ENCODE measurements around the gene OTOP3.

Gene OTOP3

DNA sequence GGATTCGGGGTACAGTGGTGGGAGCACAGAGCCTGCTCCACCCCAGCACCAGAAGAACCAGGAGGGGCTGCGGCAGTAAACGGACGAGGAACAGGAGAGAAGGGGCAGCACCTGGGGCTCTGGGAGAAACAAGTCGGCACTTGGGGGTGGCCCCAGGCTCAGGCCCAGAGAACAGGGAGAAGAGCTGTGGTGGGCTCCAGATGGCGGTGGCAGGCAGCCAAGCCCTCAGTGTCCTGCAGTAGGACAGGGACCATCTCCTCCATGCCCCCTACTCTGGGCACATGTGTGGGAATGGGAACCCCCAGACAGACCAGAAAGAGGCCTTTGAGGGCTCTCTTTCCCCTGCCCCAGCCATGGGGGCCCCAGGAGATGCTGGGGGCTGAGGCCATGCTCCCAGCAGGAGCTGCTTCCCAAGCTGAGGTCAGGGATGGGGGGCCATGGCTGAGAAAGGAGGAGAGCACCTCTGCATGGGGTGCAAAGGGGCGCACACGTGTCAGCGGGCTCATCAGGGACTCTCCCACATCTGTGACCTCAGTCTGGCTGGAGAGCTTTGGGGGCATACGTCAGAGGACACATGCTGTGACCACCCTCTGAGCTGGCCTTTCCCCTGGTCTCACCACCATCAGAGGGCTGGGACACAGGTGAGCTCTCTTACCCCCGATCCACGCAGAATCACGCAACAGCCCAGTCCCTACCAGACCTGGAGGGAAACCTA lies 19.4 kb upstream of the OTOP3 start:
- no peak for DNase-seq

DNA sequence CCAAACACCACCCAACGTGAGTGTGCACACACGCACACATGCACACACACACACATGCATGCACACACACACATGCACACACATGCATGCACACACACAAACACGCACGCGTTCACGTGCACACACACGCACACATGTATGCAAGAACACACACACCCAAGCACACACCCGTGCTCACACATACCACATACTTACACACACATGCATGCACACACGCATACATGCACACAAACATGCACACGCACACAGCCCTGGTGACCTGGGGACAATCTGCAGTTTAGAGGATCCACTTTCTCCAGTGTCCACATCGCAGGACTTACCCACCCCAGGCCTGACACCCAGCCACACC lies 18.9 kb upstream of the OTOP3 start:
- DNase-seq, result no peak

DNA sequence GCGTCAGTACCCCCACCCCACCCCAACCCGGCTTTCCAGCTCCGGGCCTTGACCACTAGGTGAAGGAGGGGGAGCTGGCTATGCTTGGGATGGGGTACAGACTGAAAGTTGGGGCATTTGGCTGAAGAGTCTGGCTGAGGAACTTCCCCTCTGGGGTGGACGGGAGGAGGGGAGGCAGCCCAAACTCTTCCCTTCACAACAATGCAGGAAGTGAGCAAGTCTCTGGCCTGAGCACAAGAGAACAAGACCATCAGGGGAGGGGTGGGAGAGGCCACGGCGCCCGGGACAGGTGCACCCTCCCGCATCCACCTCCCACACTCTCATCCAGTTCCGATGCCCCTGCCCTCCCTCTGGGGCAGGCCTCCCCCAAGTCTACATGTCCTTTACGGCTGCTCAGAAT lies 18.3 kb upstream of the OTOP3 start:
- no peak for DNase-seq

DNA sequence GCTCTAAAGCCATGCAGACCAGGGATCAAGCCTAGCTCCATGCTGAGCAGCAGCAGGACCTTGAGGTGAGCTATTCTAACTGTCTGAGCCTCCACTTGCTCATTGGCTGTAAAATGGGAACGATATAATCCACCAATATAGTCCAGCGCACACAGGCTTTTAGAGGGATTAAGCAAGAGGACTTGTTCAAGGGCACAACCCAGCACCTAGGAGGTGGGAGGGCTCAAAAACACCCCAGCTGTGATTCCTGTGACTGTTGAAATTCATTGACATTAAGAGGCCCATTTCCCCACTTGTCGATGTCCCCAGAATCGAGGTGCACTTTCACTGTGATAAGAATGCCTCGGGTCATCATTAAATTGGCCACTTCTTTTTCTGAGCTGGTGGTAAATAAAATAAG lies 16.8 kb upstream of the OTOP3 start:
- DNase-seq, result no peak

DNA sequence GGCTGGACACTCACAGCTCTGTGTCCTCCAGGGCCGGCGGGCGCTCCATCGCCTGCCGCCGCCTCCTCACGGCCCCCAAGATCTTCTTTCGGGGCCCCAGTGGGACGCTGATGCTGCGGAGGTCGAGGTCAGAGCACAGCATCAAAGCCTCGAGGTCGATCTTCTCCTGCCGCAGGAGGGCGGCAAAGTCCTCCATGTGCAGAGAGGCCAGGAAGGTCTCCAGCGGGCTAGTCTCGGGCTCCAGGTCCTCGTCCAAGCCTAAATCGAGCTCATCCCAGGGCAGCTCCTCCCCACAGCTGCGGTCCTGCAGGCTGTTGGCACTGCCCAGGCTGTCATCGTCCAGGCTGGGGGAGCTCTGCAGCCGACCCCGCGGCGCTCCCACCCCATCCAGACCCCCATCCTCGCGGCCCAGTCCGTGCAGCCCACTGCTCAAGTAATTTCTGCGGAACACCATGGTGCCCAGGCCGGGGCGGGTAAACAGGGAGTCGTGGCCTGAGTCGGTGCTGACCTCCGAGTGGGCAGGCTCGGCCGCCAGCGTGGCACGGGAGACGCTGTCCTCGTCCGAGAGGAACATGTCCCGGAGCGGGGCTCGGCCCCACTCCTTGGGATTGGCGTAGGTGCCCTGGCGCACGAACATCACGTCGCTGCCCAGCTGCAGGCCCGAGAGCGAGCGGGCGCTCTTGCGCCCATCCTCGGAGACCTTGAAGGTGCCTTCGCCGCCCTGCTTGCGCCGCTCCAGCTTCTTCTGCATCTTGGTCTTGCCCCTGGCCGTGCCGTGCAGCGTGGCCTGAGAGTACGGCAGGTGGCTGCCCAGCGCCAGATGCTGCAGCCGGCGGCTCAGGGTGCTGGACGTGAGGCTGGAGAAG lies 16.0 kb upstream of the OTOP3 start:
- no peak for DNase-seq

DNA sequence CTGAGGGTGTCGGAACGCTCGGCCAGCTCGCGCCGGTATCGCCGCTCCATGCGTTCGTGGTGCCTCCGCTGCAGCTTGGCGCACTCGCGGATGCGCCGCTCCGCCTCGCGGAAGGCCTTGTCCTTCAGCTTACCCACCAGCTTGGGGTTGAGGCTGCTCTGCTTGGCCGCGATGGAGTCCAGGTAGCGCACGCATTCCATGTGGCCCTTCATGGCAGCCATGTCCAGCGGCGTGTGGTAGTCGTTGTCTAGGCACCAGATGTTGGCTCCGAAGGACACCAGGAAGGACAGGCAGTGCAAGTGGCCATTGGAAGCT lies 15.4 kb upstream of the OTOP3 start:
- no peak for DNase-seq

DNA sequence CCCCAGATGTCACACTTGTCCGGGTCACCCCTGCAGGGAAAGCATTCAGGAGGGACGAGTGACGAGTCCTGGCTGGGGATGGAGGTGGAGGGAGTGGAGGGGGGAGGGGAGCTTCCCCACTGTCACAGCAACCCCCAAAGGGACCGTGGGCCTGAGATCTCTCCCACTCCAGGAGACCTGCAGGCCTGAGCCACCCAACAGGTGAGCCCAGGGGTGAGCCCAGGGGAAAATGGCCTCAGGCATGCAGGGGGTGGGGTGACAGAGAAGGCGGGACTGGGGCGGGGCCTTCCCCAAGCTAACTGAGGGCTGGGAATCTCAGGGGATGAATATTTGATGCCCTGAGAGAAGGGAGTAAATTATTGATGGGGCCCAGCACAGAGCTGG lies 15.1 kb upstream of the OTOP3 start:
- no peak for DNase-seq

DNA sequence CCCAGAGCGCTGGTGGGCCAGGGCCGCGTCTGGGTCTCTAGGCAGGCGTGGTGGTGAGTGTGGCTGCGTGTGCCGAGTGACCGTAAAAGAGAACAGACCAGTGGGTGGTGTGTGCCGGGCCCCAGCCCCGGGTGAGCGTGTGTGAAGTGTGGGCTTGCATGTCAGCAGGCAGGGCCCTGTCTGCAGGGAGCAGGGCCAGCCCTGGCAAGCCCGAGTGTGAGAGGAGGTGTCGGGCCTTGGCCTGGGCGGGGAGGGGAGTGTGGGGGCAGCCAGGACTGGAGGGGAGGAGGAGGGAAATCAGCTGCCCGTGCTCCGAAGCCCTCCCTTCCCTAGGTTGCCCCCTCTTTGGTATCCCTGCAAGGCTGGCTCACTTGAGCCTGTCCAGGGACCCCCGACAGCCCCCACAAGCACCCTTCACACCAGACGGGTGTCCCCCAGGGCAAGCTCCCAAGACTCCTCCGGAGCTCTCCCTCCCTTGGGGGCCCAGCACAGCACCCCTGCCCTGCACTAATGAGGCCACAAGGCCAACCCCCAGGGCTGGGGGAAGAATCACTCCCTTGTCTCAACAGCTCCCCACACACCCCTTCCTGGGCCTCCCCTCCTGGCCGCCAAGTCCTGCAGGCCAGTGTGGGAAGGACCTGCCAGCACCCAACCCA lies 14.5 kb upstream of the OTOP3 start:
- DNase-seq, result no peak

DNA sequence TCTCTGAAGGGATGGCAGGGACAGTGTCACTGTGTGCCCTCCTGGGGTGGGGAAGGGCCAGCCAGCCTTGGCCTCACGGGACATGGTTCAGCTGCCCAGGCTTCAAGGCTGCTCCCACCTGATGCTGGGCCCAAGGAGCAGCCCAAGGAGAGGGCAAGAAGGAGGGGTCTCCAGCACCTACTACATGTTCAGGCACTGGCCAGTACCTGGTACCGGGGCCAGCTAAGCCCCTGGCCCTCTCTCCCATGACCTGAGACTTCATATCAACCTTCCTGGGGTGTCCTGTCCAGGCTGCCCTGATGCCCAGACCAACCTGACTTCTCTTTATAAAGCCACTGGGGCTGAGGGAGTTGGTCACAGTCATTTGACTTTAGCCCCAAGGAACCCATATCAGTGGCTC lies 13.9 kb upstream of the OTOP3 start:
- no peak for DNase-seq

DNA sequence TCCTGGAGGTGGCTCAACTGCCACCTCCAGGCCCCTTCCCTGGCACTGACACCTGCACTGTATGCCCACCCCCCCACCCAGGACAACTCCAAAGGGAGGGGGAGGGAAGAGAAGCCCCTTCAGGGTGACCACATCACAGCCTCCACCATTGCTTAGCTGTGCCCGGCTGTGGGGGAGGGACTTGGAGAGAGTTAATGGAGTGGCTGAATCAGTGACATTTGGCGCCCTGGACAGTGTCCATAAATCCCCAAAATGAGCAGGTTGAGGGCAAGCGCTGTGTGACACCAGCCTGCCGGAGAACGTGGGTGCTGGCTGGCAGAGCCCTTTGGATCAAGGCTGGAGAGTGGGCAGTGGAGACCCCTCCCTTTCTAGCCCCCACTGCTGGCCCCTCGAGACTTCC lies 13.5 kb upstream of the OTOP3 start:
- no peak for DNase-seq

DNA sequence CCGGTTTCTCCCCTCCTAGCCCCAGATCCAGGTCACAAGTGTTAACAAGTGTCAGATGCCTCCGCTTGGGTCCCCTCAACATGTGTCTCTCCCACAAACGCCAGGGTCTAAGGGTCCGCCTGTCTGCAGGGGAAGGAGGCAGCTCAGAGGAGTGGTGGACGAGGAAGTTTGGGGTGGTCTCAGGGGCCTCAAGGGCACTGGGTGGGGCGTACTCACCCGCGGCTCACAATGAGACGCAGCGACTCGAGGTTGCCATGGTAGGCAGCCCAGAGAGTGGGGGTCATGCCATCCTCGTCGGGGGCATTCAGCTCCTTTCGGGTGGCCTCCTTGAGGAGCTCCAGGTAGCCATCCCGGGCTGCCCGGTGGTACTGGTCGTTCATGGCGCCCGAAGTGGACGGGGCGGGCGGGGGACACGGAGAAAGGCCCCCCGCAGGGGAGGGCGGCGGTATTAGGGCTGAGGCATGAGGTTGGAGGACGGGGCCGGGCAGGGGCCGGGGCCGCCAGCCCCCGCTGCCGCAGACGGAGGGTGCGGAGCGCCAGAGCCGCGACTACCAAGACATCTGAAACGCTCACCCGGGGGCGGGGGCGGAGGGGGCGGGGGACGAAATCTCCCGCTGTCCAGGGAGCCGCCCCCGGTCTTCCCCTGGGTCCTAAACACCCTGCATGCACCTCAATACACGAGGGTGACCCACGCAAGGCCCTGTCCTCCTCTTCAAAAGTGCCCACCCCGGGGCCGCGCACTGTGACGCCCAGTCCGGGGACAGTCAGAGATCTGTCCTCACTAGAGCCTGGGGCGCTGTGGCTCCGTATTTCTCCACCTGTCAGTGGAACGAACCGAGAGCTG lies 12.8 kb upstream of the OTOP3 start, which contains the start of gene USH1G:
Gene USH1G (minus strand): TSS at position 562 of the 844 bp plus-strand sequence. CDS start 182 bp downstream, at position 380.
- peak in 3 of 58 donors; percentile 16 to 34 (median 33) for DNase-seq

DNA sequence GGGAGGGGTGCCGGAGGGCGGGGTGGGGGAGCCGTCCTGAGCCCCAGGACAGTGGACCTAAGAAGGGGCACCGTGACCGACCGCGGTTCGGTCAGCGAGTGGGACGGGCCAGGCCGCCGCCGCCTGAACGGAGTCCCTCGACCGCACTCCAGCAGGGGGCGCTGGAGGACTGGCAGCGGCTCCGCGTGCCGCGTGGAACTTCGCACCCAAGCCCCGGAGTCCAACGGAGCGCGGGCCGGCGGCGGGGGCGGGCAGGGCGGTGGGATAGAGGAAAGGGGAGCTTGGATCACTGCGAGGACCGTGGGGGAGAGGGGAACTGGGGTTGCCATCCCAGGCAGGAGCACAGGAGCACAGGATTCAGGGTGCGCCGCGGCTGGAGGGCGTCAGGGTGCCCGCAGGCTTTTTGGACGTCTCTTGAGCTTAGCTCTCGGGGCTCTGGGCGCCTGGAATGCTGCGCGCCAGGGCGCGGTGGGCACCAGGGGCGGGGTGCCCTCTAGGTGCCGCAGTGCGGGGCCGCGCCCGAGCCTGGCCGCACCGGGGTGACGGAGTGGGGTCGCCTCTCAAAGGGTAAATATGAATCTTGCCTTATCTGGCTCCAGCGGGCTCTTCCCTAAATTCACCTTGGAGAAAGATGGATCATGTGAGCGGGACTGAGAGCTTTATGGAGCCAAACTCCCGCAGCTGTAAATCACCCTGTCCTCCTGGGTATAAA lies 12.0 kb upstream of the OTOP3 start:
- DNase-seq, result peak in 31 of 58 donors; percentile 7 to 64 (median 22)

DNA sequence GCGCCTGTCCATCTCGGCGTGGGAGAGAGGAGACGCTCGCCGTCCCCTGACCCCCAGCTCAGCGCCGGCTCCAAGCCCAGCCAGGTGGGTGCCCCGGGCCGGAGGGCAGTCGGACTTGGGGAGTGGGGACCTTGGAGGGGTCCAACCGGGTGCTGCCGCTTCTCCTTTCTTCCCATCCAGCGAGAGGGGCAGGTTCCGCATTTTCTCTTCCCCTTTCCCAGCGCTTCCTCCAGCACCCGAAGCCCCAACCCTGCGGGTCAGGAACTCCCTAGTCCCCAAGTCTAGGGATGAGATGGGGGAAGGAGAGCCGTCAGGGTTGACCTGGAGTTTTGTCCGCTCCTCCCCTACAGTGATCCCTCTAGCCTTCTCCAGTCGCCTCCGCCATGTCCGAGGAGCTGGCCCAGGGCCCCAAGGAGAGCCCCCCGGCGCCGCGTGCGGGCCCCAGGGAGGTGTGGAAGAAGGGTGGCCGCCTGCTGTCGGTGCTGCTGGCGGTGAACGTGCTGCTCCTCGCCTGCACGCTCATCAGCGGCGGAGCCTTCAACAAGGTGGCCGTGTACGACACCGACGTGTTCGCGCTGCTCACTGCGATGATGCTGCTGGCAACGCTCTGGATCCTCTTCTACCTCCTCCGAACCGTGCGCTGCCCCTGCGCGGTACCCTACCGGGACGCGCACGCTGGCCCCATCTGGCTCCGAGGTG lies 11.3 kb upstream of the OTOP3 start, which contains the start of gene OTOP2:
Gene OTOP2 (plus strand): TSS at position 24 of the 699 bp plus-strand sequence. CDS start 360 bp downstream, at position 384.
- peak in 2 of 58 donors; percentile 16 to 18 for DNase-seq

DNA sequence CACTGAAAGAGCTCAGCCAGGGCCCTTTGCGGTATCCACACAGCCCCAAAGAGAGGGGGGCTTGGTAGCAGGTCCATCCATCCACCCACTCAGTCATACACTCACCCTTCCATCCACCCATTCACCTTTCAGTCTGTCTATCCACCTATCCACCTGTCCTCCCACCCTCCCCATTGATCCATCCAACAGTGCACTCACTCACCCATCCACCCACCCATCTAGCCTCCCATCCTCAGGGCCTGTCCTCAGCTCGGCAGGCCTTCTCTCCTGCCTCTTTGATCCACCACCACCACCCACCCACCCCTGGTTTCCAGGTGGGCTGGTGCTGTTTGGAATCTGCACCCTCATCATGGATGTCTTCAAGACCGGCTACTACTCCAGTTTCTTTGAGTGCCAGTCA lies 10.5 kb upstream of the OTOP3 start:
- DNase-seq, result no peak

DNA sequence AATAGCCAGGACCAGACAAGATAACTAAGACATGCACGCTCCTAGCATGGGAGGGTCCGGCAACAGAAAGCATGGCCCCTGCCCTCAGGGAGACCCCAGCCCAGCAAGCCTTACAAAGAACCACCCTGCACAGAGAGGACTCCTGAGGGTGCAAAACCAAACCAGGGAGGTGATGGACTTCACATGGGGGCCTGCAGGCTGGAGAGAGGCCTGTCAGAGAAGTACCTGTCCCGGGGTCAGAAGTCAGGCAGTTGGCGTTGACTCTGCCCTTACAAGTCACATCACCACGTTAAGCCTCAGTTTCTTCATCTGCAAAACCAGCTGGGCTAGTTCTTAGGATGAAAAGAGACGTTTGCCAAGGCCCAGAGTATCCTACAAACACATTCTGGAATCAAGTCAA lies 6.9 kb upstream of the OTOP3 start:
- DNase-seq, result no peak

DNA sequence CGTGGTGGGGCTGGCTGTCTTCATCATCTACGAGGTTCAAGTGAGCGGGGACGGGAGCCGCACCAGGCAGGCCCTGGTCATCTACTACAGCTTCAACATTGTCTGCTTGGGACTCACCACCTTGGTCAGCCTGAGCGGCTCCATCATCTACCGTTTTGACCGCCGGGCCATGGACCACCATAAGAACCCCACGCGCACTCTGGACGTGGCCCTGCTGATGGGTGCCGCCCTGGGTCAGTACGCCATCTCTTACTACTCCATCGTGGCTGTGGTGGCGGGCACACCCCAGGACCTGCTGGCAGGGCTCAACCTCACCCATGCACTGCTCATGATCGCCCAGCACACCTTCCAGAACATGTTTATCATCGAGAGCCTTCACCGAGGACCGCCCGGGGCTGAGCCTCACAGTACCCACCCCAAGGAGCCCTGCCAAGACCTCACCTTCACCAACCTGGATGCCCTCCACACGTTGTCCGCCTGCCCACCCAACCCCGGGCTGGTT lies 5.1 kb upstream of the OTOP3 start:
- no peak for DNase-seq

DNA sequence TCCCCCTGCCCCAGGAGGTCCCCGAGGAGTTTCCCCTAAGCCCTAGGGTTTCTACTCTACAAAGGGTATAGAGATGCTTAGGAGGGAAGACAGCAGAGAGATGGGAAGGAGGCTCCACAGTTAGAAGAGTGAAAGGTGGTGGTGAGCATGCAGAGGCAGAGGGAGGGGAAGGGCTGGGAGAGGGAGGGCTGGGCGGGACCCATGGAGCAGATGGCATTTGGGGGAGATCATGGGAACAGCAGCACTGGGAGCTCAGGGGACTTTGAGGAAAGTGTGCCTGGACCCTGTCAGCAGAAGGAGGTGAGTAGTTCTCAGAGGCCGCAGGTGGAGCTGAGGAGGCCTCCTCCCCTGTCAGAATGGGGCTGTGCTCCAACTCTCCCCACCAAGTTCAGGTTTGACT lies 650 bp upstream of the OTOP3 start:
- no peak for DNase-seq

DNA sequence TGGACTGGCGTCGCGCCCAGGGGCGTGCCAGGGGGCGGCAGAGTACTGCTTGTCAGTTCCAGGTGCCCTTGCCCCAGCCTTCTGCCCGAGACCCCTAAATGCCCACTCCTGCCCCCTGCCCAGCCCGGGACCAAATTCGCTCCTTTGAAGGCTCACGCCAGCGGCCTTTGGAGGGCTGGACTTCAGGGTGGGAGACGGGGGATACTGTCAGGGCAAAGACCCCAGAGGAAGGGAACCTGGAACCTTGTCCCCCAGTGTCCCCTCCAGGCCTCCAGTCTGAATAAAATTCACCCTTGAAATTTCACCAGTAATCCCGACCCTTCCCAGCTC lies 737 bp downstream of the OTOP3 start:
- no peak for DNase-seq

DNA sequence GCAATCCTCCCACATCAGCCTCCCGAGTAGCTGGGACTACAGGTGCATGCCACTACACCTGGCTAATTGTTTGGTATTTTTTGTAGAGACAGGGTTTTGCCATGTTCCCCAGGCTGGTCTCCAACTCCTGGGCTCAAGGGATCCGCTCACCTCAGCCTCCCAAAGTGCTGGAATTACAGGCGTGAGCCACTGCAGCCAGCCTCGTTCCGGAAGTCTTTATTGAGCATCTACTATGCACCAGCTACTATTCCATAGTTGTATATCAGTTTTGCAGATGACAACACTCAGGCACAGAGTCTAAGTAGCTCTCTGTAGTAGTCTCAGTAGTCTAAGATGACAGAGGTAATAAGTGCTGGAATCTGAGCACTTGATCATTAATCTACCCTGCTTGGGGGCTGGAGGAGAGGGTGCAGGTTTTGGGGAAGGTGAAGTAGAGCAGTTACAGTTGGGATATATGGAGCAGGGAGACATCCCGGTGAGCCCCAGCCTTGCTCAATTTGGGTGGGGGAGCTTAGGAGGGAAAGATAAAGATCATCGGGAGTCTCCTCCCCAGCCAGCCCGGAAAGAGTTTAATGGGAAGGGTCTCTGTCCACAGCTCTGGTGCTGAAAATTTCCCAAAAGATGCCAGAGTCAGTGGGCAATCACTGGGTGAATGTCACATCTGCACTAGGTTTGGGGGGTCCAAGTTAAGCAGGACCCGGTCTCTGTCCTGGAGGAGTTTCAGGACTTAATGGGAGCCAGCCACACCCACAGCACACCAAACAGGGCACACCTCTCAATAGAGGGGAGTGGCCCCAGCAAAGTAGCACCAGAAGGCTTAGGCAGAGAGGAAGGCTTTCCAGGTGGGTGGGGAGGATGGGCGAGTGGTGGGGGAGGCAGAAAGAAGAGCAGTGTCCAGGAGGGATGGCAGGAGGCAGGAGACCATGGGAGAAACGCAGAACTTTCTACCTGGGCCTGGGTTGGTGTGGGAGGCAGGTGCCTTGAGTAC lies 1.7 kb downstream of the OTOP3 start:
- no peak for DNase-seq

Measured in anterior cingulate cortex (tissue), 58 donors.